SK-N-MC (cell line): Measurements from ENCODE around the gene FAM216A.

Source experiments
- EZH2 ChIP-seq: fragments of 200-600 bp; sonication (generic); IDR thresholded peaks from one replicate; pipeline ENCODE4 v1.6.1; 2017; ENCODE audit warnings: antibody characterized with exemption
- POLR2AphosphoS5 ChIP-seq: IDR thresholded peaks from 2 replicates; pipeline ENCODE4 v1.6.1; 2012; ENCODE audit warnings: mild to moderate bottlenecking, low read depth, low read length, borderline replicate concordance

- TF ChIP-seq POLR2AphosphoS5 = no peak
- TF ChIP-seq EZH2 = no peak
Observed at GRCh38 chr12:110533607-110534006, 65.0 kb downstream of the FAM216A start.
